GM12874 (cell line): Measurements from ENCODE around the gene ZNF740.

Experiments used
- CTCF ChIP-seq: IDR thresholded peaks from 2 replicates; pipeline ENCODE4 v1.5.1; 2011; ENCODE audit warnings: low read depth, mild to moderate bottlenecking, control low read depth, low read length, moderate library complexity; ENCODE audit not compliant: insufficient read depth

ZNF740 gene

DNA sequence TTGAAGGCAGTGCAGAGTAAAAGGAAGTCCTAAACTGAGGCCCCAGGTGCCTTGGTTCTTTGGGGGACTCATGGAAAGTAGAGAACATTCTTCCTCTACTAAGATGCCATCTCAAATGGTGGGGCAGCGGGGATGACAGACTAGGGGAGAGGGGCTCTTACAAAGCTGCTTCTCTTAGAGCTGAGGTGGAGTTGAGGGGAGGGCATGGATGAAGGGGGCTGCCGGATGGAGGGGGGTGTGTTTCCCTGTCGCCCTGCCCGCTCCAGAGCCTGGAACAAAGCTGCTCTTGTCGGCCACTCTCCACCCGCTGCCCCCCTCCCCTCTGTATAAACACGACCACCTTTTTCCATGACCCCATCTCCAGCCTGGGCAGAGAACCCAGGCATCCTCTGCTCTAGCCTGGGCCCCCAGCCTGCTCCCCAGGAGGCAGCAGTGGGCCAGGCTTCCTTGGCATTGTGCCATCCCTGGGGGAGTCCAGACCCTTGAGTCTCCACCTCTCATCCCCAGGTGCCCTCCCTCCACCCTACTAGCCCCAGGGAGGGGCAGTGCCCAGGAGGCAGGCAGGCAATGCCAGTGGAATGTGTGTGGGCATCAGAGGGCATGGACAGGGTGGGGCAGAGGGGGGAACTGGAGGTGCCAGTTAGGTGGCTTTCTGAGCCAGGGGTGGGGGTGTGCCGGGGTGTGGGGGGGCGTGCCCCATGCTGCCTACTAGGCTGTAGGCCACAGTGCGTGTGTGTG is 49.8 kb downstream of the ZNF740 start:
- TF ChIP-seq CTCF = no peak

DNA sequence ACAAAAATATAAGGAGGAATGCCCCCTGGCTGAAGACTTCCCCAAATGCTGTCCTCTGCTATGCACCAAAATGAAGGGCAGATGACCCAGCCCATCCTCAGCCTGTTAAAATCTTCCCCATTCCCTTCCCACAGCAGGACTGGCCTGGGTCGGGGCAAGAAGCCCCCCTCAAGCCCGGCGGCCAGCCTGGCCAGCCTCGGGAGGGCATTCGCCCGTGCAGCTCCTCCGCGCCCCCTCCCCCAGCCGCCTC is 51.1 kb downstream of the ZNF740 start:
- no peak for TF ChIP-seq CTCF

- TF ChIP-seq CTCF = no peak
Observed at GRCh38 chr12:53231921-53232645, 51.6 kb downstream of the ZNF740 start, which contains the start of gene RARG. Gene RARG (minus strand): TSS chr12:53232209. CDS start chr12:53227545, 4,664 bp downstream.

DNA sequence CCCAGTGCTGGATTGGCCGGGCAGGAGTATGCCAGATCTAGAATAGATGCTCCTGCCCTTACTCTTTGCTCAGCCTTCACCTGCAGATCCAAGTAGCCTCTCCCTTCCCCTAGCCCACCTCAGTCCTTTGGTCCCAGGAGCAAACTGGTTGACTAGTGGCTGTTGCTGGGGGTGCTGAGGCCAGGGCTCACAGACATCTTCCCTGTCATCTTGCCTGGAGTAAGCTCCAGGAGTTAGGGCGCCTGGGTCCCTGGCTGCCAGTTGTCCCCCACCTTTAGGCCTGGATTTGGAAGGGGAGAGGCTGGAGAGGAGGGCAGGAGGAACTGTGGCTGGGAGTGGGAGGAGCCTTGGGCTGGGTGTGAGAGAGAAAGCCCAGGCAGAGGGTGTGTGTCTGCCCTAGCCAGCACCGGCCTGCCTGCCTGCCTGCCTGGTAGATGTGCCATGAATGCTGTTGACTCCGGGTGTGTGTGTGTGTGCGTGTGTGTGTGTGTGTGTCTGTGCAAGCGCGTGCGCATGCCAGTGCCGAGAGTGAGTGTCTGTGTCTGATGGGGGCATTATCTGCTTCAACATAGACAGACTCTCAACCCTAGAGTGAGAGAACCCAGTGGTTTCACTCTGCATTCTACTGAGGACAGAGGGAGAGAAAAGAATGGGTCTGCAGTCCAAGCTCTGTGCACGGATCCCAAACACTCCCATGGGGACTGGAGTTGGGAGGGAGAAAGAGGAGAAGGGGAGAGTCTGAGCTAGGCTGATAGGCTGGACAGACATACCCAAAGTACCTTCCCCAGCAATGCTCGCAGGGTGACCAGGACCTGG is 52.3 kb downstream of the ZNF740 start:
- no peak for TF ChIP-seq CTCF

DNA sequence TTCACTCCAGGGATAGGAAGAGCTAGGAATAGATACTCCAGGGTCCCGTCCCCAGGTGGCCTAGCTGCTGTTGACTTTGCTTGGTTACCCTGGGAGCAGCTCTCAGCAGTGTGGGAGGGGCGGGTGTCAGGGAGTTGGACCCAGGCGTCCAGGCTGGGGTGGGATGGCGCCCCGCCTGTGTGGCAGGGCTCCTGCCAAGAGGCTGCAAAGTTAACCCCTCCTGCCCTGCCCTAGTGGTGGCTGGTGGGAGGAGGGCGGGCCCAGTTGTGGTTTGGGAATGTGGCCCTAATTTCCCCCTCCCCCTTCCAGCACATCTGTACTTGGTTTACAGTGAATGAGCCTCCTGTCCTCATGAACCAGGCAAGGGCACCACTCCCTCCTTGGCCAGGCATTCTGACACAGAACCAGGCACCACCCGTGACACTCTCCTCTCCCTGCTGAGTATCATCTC is 53.2 kb downstream of the ZNF740 start:
- no peak for TF ChIP-seq CTCF

GRCh38 chr12:53234271-53234914 is 53.9 kb downstream of the ZNF740 start:
- no peak for TF ChIP-seq CTCF

DNA sequence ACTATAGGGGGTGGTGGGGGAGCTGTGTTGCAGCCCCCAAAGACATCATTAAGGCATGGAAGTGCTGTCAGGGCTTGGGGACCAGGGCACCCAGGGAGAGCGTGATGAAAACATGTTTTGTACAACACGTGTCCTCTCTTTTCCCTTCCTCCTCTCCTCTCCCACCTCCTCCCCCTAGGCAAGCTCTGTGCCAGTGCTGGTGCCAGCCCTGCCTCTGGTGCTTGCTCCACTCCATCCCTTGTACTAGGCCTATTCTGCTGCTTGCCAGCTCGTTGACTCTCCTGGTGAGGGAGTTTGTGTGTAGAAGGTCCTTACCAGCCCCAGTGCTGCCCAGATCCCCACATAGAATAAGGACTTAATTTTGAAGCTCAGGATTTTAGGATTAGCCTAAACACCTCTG is 54.6 kb downstream of the ZNF740 start:
- no peak for TF ChIP-seq CTCF
